Astrocyte of the cerebellum (primary cell): ENCODE data around the gene GPATCH2.

Experiments
- DNase-seq: peaks from one replicate; pipeline ENCODE4 v3.0.0-alpha.2; 2011; ENCODE audit warnings: low read depth
- H3K4me3 ChIP-seq: 2 replicates; pipeline ENCODE4 v1.5.1; 2011; ENCODE audit warnings: mild to moderate bottlenecking, low read depth, low read length, moderate library complexity
- in situ Hi-C: cut with HindIII; loops from 2 replicates; pipeline ENCODE4 v1.10.0; 2017; ENCODE audit warnings: low sequenced_read_pairs
- TF ChIP-seq, protein P1 (sequence below): IDR thresholded peaks from 2 replicates; pipeline ENCODE4 v1.5.1; 2012; ENCODE audit warnings: low read length, low read depth, moderate library complexity, mild to moderate bottlenecking; ENCODE audit errors: missing control alignments

The GPATCH2 gene

DNA sequence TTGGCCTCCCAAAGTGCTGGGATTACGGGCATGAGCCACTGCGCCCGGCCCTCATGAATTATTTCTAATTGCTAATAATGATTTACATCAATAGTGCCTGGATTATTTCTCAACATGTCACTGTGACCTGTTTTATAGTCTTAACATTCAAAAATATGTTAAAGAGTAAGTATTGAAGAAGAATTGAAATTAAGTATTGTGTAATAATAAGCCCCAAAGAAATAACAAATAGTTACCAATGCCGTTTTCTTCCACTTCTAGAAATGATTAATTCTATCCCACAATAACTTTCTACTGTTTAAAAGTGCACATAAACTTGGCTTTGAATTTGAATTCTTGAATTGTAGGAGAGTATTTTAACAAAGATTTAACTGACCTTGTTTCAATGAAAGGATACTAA, 19.8 kb upstream of the GPATCH2 start:
- TF ChIP-seq, protein P1, sequence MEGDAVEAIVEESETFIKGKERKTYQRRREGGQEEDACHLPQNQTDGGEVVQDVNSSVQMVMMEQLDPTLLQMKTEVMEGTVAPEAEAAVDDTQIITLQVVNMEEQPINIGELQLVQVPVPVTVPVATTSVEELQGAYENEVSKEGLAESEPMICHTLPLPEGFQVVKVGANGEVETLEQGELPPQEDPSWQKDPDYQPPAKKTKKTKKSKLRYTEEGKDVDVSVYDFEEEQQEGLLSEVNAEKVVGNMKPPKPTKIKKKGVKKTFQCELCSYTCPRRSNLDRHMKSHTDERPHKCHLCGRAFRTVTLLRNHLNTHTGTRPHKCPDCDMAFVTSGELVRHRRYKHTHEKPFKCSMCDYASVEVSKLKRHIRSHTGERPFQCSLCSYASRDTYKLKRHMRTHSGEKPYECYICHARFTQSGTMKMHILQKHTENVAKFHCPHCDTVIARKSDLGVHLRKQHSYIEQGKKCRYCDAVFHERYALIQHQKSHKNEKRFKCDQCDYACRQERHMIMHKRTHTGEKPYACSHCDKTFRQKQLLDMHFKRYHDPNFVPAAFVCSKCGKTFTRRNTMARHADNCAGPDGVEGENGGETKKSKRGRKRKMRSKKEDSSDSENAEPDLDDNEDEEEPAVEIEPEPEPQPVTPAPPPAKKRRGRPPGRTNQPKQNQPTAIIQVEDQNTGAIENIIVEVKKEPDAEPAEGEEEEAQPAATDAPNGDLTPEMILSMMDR = no peak
- H3K4me3 ChIP-seq = no peak overlapping the region
- no peak for DNase-seq
- in situ Hi-C loops = no loop called here

DNA sequence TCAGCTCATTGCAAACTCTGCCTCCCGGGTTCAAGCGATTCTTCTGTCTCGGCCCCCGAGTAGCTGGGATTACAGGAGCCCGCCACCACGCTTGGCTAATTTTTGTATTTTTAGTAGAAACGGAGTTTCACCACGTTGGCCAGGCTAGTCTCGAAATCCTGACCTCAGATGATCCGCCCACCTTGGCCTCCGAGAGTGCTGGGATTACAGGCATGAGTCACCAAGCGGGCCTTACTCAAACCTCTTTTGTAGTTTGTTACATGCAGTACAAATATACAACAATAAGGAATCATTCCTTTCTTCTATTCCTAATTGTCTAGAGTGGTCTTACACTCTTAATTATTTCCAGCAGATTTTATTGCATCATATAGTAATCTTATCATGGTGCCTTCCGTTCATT, 16.9 kb upstream of the GPATCH2 start:
- in situ Hi-C loops = no loop called here
- H3K4me3 ChIP-seq = no peak overlapping the region
- TF ChIP-seq, protein P1 = no peak
- DNase-seq = no peak

DNA sequence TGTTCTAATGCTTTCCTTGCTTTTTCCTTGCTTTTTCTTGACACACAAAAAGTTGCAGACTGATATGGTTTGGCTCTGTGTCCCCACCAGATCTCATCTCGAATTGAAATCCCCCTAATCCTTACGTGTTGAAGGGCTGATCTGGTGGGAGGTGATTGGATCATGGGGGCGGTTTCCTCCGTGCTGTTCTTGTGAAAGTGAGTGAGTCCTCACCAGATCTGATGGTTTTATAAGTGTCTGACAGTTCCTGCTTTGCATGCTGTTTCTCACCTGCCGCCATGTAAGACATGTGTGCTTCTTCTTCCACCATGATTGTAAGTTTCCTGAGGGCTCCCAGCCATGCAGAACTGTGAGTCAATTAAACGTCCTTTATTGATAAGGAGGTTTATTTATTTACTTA, 11.6 kb upstream of the GPATCH2 start:
- in situ Hi-C loops = no loop called here
- no peak for DNase-seq
- TF ChIP-seq, protein P1 = no peak
- no peak overlapping the region for H3K4me3 ChIP-seq

DNA sequence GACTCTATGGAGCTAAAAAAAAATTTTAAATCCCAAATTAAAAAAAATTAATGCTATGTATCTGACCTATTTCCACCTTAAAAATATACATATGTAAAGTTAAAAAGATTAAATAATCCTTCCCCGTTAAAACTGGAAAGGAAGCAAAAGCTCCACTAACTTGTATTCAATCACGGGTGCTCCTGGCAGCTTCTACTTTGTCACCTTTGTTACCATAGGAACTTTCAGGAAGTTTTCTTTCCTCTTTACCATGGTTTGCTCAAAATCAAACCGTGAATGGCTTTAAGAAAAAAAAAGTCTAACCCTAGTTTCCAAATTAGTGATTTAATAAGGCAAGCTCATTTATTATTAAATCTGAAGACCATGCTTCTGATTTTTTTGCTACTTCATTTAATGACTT, 3.5 kb downstream of the GPATCH2 start:
- in situ Hi-C loops = no loop called here
- TF ChIP-seq, protein P1 = no peak
- no peak for DNase-seq
- no peak overlapping the region for H3K4me3 ChIP-seq

DNA sequence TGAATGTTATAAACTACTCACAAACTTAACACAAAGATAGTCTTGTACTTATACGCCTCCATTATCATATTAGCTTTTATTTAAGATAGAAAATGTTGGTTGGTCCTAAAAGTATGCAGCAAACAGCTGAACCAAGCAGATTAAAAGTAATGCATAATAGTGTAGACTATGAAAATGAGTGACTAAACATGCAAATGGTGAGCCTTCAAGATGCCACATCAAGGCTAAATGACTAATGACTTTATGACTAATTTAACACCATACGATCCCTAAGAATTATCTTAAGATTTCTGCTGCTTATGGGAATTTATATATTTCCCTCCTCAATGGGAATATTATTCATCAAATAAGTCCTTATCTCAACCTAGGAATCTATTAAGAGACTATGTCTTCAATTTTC, 4.6 kb downstream of the GPATCH2 start:
- no peak overlapping the region for H3K4me3 ChIP-seq
- in situ Hi-C loops = no loop called here
- TF ChIP-seq, protein P1 = no peak
- DNase-seq = no peak

DNA sequence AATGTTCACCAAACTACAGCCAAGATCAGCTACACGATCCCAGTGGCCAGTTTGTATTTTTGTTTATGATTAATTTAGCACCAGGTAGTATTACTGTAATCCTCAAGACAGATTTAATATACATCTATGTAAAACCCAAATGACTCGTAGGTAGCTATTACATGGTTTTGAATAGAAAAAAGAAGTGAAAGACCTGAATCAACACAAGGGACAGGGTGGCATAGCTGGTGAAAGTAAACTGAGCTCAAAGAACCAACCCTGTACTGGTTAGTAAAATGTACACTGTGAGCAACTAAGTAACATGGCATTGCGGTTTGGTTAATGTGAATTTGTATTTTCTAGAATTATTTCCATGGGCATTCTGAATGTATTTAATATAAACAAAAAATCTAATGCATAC, 8.8 kb downstream of the GPATCH2 start:
- in situ Hi-C loops = no loop called here
- TF ChIP-seq, protein P1 = no peak
- DNase-seq = no peak
- no peak overlapping the region for H3K4me3 ChIP-seq

DNA sequence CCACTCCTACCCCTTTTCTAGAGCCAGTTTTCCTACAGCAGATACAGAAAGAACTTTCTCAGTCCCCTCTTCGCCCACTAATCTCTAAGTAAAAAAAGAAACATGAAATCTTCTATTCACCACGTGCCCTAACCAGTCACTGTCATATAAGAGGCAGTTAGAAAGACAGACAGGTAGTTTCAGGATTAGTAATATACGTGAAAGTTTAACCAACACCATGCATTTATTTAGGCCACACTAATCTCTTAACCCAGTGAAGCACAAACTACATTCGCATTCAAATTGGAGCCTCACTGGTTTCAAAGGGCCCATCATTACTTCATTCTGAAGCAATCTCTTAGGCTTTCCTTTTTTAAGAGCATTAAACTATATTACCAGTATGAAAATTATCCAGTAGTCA, 10.1 kb downstream of the GPATCH2 start:
- no peak for DNase-seq

More for the DNA sequence above, 10.1 kb downstream of the GPATCH2 start:
- in situ Hi-C loops = no loop called here
- TF ChIP-seq, protein P1 = no peak
- H3K4me3 ChIP-seq = no peak overlapping the region
